Measurements from ENCODE around the gene NEK4.

Gene NEK4

GRCh38 chr3:52790741-52791140 lies 20.0 kb upstream of the NEK4 start:
- Histone ChIP-seq H2AK5ac (ENCODE audit: low read length) (no peak overlapping the region), H3K79me1 (ENCODE audit: low read length) (no peaks in the 10 kb centered on the region), H4K91ac (ENCODE audit: low read depth, low read length) (no peak overlapping the region), H3K27ac (ENCODE audit: low read depth, low read length) (no peak overlapping the region), H3K27me3 (ENCODE audit: insufficient read depth, low read length) (no peaks in the 10 kb centered on the region), H3K36me3 (ENCODE audit: control insufficient read depth in 1 of 2, insufficient read depth in 2 of 2, low read length in 2 of 2) (no peaks in the 10 kb centered on the region), H3K4ac (ENCODE audit: low read depth, low read length) (no peak overlapping the region), H3K23ac (ENCODE audit: low read length) (no peak overlapping the region), H4K12ac (ENCODE audit: low read depth, low read length) (no peak overlapping the region), H2BK5ac (ENCODE audit: low read depth, low read length, poor library complexity) (no peak overlapping the region), H2AFZ (ENCODE audit: insufficient read depth, low read length, poor library complexity) (no peak overlapping the region), H3K79me2 (ENCODE audit: control insufficient read depth, insufficient read depth, low read length, poor library complexity) (no peaks in the 10 kb centered on the region), H3K4me1 (ENCODE audit: control insufficient read depth in 1 of 2, insufficient read depth in 2 of 2, low read length in 2 of 2) (no peaks in the 10 kb centered on the region), H3K4me2 (ENCODE audit: low read length) (no peak overlapping the region), H3K14ac (ENCODE audit: low read length) (no peak overlapping the region), H3K9ac (ENCODE audit: low read length) (no peak overlapping the region), H2BK12ac (ENCODE audit: low read length) (no peak overlapping the region), H3K18ac (ENCODE audit: low read length) (no peak overlapping the region), H2BK120ac (ENCODE audit: insufficient read depth, low read length, poor library complexity) (no peak overlapping the region), H3K9me3 (ENCODE audit: insufficient read depth, low read depth, low read length) (no peaks in the 10 kb centered on the region), H3K4me3 (ENCODE audit: low read depth, low read length) (no peak overlapping the region), H4K8ac (ENCODE audit: low read depth, low read length) (no peak overlapping the region)
- WGBS (ENCODE audit: extremely low coverage, insufficient coverage, insufficient read length) = no CpG with 5 or more reads among the region's 13 CpGs
- no peak for DNase-seq

DNA sequence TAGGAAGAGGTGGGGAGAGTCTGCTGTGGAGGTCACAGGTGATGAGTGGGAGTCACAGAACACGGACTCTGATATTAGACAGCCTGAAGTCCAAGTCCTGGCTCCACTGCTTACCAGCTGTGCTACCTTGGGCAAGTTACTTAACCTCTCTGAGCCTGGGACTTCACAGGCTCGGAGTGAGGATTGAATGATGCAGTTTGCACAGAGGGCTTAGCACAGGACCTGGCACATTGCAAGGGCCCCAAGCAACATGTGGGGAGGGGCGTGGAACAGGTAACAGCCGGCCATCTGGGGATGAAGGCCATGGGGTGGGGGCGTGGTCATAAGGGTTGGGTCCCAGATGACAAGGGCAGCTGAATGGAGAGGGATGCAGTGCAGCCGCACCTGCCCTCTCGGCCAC lies 19.6 kb upstream of the NEK4 start:
- Histone ChIP-seq H3K4me2 (ENCODE audit: low read length) (no peak overlapping the region), H3K79me2 (ENCODE audit: control insufficient read depth, insufficient read depth, low read length, poor library complexity) (no peaks in the 10 kb centered on the region), H4K8ac (ENCODE audit: low read depth, low read length) (no peak overlapping the region), H3K23ac (ENCODE audit: low read length) (no peak overlapping the region), H3K4me3 (ENCODE audit: low read depth, low read length) (no peak overlapping the region), H2BK12ac (ENCODE audit: low read length) (no peak overlapping the region), H4K12ac (ENCODE audit: low read depth, low read length) (no peak overlapping the region), H3K4me1 (ENCODE audit: control insufficient read depth in 1 of 2, insufficient read depth in 2 of 2, low read length in 2 of 2) (no peaks in the 10 kb centered on the region), H3K27me3 (ENCODE audit: insufficient read depth, low read length) (no peaks in the 10 kb centered on the region), H2AFZ (ENCODE audit: insufficient read depth, low read length, poor library complexity) (no peak overlapping the region), H3K9ac (ENCODE audit: low read length) (no peak overlapping the region), H4K91ac (ENCODE audit: low read depth, low read length) (no peak overlapping the region), H2BK5ac (ENCODE audit: low read depth, low read length, poor library complexity) (no peak overlapping the region), H2AK5ac (ENCODE audit: low read length) (no peak overlapping the region), H3K79me1 (ENCODE audit: low read length) (no peaks in the 10 kb centered on the region), H3K14ac (ENCODE audit: low read length) (no peak overlapping the region), H3K27ac (ENCODE audit: low read depth, low read length) (no peak overlapping the region), H3K4ac (ENCODE audit: low read depth, low read length) (no peak overlapping the region), H3K36me3 (ENCODE audit: control insufficient read depth in 1 of 2, insufficient read depth in 2 of 2, low read length in 2 of 2) (no peaks in the 10 kb centered on the region), H3K9me3 (ENCODE audit: insufficient read depth, low read depth, low read length) (no peaks in the 10 kb centered on the region), H3K18ac (ENCODE audit: low read length) (no peak overlapping the region), H2BK120ac (ENCODE audit: insufficient read depth, low read length, poor library complexity) (no peak overlapping the region)
- no peak for DNase-seq
- no CpG with 5 or more reads among the region's 7 CpGs for WGBS (ENCODE audit: extremely low coverage, insufficient coverage, insufficient read length)

DNA sequence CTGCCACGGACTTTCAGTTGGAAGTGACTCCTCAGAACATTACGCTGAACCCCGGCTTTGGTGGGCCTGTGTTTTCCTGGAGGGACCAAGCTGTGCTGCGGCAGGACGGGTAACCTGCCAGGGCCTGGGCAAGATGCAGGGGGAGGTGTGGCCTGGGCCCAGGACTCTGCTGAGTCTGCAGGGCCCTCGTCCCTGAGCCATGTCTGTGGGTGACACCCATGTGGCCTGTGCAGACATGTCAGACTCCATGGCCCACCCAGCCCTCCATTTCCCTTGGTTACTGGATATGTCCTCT lies 19.0 kb upstream of the NEK4 start:
- Histone ChIP-seq H3K9ac (ENCODE audit: low read length) (no peak overlapping the region), H2AK5ac (ENCODE audit: low read length) (no peak overlapping the region), H4K8ac (ENCODE audit: low read depth, low read length) (no peak overlapping the region), H3K4ac (ENCODE audit: low read depth, low read length) (no peak overlapping the region), H2BK120ac (ENCODE audit: insufficient read depth, low read length, poor library complexity) (no peak overlapping the region), H3K14ac (ENCODE audit: low read length) (no peak overlapping the region), H2BK12ac (ENCODE audit: low read length) (no peak overlapping the region), H2BK5ac (ENCODE audit: low read depth, low read length, poor library complexity) (no peak overlapping the region), H2AFZ (ENCODE audit: insufficient read depth, low read length, poor library complexity) (no peak overlapping the region), H4K12ac (ENCODE audit: low read depth, low read length) (no peak overlapping the region), H3K27me3 (ENCODE audit: insufficient read depth, low read length) (no peaks in the 10 kb centered on the region), H3K79me1 (ENCODE audit: low read length) (no peaks in the 10 kb centered on the region), H3K9me3 (ENCODE audit: insufficient read depth, low read depth, low read length) (no peaks in the 10 kb centered on the region), H3K4me2 (ENCODE audit: low read length) (no peak overlapping the region), H3K27ac (ENCODE audit: low read depth, low read length) (no peak overlapping the region), H3K23ac (ENCODE audit: low read length) (no peak overlapping the region), H3K4me1 (ENCODE audit: control insufficient read depth in 1 of 2, insufficient read depth in 2 of 2, low read length in 2 of 2) (no peaks in the 10 kb centered on the region), H3K36me3 (ENCODE audit: control insufficient read depth in 1 of 2, insufficient read depth in 2 of 2, low read length in 2 of 2) (no peaks in the 10 kb centered on the region), H3K79me2 (ENCODE audit: control insufficient read depth, insufficient read depth, low read length, poor library complexity) (no peaks in the 10 kb centered on the region), H3K4me3 (ENCODE audit: low read depth, low read length) (no peak overlapping the region), H4K91ac (ENCODE audit: low read depth, low read length) (no peak overlapping the region), H3K18ac (ENCODE audit: low read length) (no peak overlapping the region)
- WGBS (ENCODE audit: extremely low coverage, insufficient coverage, insufficient read length) = no CpG with 5 or more reads among the region's 6 CpGs
- DNase-seq = no peak

DNA sequence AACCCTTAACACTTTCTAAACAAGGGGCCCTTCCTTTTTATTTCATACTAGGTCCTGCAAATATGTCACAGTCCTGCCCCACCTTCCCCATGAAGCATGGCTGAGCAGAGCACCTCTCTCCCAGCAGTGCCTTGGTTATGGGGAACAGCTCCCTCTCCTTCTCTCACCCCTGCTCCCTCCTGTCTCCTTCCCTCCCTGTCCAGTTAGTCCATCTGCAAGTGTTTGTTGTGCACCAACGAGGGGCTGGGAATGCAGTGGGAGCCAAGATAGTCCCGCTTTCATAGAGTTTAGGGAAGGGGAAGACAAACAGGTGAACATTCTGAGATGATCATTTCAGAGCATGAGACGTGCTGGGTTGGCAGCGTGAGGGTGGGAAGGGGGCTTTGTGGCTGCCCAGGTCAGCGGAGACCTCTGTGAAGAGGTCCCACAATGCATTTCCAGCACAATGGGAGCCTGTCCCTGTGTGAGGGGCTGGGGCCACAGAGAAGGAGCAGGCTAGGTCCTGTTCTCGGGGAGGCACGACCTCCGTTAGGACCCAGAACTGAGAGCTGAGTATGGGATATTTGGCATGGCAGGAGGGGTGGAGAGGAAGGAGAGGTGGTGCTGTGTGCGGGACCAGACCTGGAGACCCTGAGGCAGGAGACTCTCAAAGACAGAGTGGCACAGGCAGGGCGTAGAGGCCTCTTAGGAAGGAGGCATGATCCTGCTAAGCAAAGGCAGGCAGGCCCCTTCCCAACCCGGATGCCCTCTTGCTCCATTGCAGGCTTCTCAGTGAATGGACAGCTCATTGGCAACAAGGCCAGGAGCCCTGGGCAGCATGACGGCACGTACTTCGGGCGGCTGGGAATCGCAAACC lies 18.4 kb upstream of the NEK4 start:
- Histone ChIP-seq H3K18ac (ENCODE audit: low read length) (no peak overlapping the region), H3K9me3 (ENCODE audit: insufficient read depth, low read depth, low read length) (no peaks in the 10 kb centered on the region), H4K12ac (ENCODE audit: low read depth, low read length) (no peak overlapping the region), H3K9ac (ENCODE audit: low read length) (no peak overlapping the region), H3K4me1 (ENCODE audit: control insufficient read depth in 1 of 2, insufficient read depth in 2 of 2, low read length in 2 of 2) (no peaks in the 10 kb centered on the region), H2BK12ac (ENCODE audit: low read length) (no peak overlapping the region), H4K91ac (ENCODE audit: low read depth, low read length) (no peak overlapping the region), H3K27ac (ENCODE audit: low read depth, low read length) (no peak overlapping the region), H2AFZ (ENCODE audit: insufficient read depth, low read length, poor library complexity) (no peak overlapping the region), H3K36me3 (ENCODE audit: control insufficient read depth in 1 of 2, insufficient read depth in 2 of 2, low read length in 2 of 2) (no peaks in the 10 kb centered on the region), H3K79me2 (ENCODE audit: control insufficient read depth, insufficient read depth, low read length, poor library complexity) (no peaks in the 10 kb centered on the region), H2BK120ac (ENCODE audit: insufficient read depth, low read length, poor library complexity) (no peak overlapping the region), H3K4me2 (ENCODE audit: low read length) (no peak overlapping the region), H3K4ac (ENCODE audit: low read depth, low read length) (no peak overlapping the region), H3K4me3 (ENCODE audit: low read depth, low read length) (no peak overlapping the region), H3K14ac (ENCODE audit: low read length) (no peak overlapping the region), H2AK5ac (ENCODE audit: low read length) (no peak overlapping the region), H3K79me1 (ENCODE audit: low read length) (no peaks in the 10 kb centered on the region), H3K23ac (ENCODE audit: low read length) (no peak overlapping the region), H4K8ac (ENCODE audit: low read depth, low read length) (no peak overlapping the region), H2BK5ac (ENCODE audit: low read depth, low read length, poor library complexity) (no peak overlapping the region), H3K27me3 (ENCODE audit: insufficient read depth, low read length) (no peaks in the 10 kb centered on the region)
- DNase-seq = no peak
- WGBS (ENCODE audit: extremely low coverage, insufficient coverage, insufficient read length) = no CpG with 5 or more reads among the region's 16 CpGs
